Suprapubic skin (tissue), 4 donors: Measurements from ENCODE around the gene HIBADH. TPM values are rescaled to one million over a fixed set of nuclear protein-coding genes. Genes with fewer than 3 reads are reported as not detected.

ENCODE experiments used
- DNase-seq, 2 donors: peaks; one replicate each; pipeline ENCODE4 v3.0.0-alpha.2; 2019; ENCODE audit warnings: low spot score in 2 of 2
- H3K27ac ChIP-seq: fragments of 200-600 bp; sonication (generic); one replicate; pipeline ENCODE4 v1.5.1; 2019
- H3K27me3 ChIP-seq: fragments of 200-600 bp; sonication (generic); one replicate; pipeline ENCODE4 v1.5.1; 2019
- H3K36me3 ChIP-seq: fragments of 200-600 bp; sonication (generic); one replicate; pipeline ENCODE4 v1.5.1; 2019
- H3K4me1 ChIP-seq: fragments of 200-600 bp; sonication (generic); one replicate; pipeline ENCODE4 v1.5.1; 2019
- H3K4me3 ChIP-seq: fragments of 200-600 bp; sonication (generic); one replicate; pipeline ENCODE4 v1.5.1; 2019; ENCODE audit warnings: mild to moderate bottlenecking
- H3K9me3 ChIP-seq: fragments of 200-600 bp; sonication (generic); one replicate; pipeline ENCODE4 v1.5.1; 2019
- CTCF ChIP-seq, 2 donors: fragments of 200-600 bp in 1 of 2; fragments of 450-650 bp in 1 of 2; sonication (generic) in 1 of 2; IDR thresholded peaks; one replicate each; pipeline ENCODE4 v1.5.1; 2016 to 2019; ENCODE audit warnings: antibody characterized with exemption in 2 of 2, mild to moderate bottlenecking in 1 of 2, moderate library complexity in 1 of 2
- EP300 ChIP-seq: sonication (generic); formaldehyde crosslinking; IDR thresholded peaks from one replicate; pipeline ENCODE4 v1.6.1; 2017; ENCODE audit warnings: antibody characterized with exemption
- POLR2A ChIP-seq, 2 donors: fragments of 450-650 bp; IDR thresholded peaks; one replicate each; pipeline ENCODE4 v1.6.1; 2017; ENCODE audit warnings: antibody characterized with exemption in 2 of 2, mild to moderate bottlenecking in 2 of 2, moderate library complexity in 2 of 2
- POLR2AphosphoS5 ChIP-seq, 3 donors: sonication (generic); formaldehyde crosslinking; IDR thresholded peaks; one replicate each; pipeline ENCODE4 v1.6.1; 2017; ENCODE audit warnings: antibody characterized with exemption in 3 of 3
- WGBS: methylation state at CpG from one replicate; pipeline ENCODE4 v1.1.5; 2018; 5-methylcytosine and 5-hydroxymethylcytosine counted together
- total RNA-seq, 4 donors: library from RNA; depleted of rRNA; stranded (reverse); fragments of >200 nt; gene quantifications; one replicate each; pipeline ENCODE4 v1.1.0, GENCODE V29; 2016

HIBADH gene
- total RNA-seq, 4 donors from 2014 or later = 27.9 to 35.2 (median 30.2) TPM

DNA sequence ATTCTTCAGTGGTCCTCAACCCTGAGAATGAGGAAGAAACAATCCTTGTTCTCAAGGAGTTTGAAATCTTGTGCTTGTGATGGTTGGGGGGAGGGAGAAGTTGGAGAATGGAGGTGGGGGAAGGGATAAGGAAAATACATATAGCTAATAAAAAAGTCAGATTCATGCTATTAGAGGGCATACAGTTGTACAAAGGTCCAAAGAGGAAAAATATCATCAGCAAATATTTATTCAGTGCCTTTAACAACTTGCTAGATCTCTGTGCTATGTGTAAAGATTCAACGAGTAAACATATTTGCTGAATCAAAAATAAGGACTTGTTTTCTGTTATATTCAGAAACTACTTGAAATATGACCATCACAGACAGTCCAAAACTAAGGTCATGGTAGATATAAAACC is 114.4 kb downstream of the HIBADH start:
- Histone ChIP-seq H3K4me1 (no peaks in the 10 kb centered on the region), H3K27me3 (no peaks in the 10 kb centered on the region), H3K9me3 (no peaks in the 10 kb centered on the region), H3K27ac (no peak overlapping the region), H3K36me3 (no peaks in the 10 kb centered on the region), H3K4me3 (no peak overlapping the region)
- WGBS = 86% methylated on average over 1 of the region's 1 CpG
- DNase-seq = no peak
- TF ChIP-seq CTCF (IDR thresholded peaks at IDR 0.05) (no peak), POLR2AphosphoS5 (IDR thresholded peaks at IDR 0.05) (no peak), EP300 (no peak), POLR2A (IDR thresholded peaks at IDR 0.05) (no peak)

- no peak overlapping the region for H3K27ac ChIP-seq
- H3K4me3 ChIP-seq = no peak overlapping the region
- WGBS = 27% methylated on average over 1 of the region's 1 CpG
- H3K4me1 ChIP-seq = no peaks in the 10 kb centered on the region
- no peaks in the 10 kb centered on the region for H3K9me3 ChIP-seq
- H3K36me3 ChIP-seq = peaks cover 3% of the 10 kb centered on the region
- DNase-seq = no peak
- no peaks in the 10 kb centered on the region for H3K27me3 ChIP-seq
- no peak for TF ChIP-seq CTCF (IDR thresholded peaks at IDR 0.05)
- TF ChIP-seq POLR2A (IDR thresholded peaks at IDR 0.05) = no peak
- TF ChIP-seq POLR2AphosphoS5 (IDR thresholded peaks at IDR 0.05) = no peak
- no peak for TF ChIP-seq EP300
Observed at GRCh38 chr7:27547401-27547800, 115.3 kb downstream of the HIBADH start.

- 91% methylated on average over 1 of the region's 1 CpG for WGBS
- no peak for DNase-seq
- Histone ChIP-seq H3K4me1 (no peaks in the 10 kb centered on the region), H3K27ac (no peak overlapping the region), H3K36me3 (peaks cover 6% of the 10 kb centered on the region), H3K9me3 (no peaks in the 10 kb centered on the region), H3K27me3 (no peaks in the 10 kb centered on the region), H3K4me3 (no peak overlapping the region)
- no peak for TF ChIP-seq EP300
Observed at GRCh38 chr7:27546610-27547009, 116.1 kb downstream of the HIBADH start.

DNA sequence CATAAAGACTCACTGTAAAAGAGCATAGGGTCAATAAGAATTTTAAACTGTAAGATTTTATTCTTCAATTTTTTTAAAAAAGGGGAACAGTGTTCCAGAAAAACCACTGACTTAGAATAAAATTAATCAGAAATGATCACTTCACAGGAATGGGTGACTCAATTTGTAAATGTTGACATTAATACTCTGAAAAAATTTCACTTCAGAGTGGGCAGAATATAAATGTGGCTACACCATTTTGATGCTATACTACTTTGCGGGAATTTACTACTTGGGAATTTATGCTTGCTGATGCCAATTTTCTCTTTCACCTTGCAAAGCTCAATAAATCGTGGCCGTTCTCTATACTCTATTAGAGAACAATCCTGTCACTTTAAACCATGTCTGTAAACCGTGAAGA is 126.9 kb downstream of the HIBADH start:
- Histone ChIP-seq H3K4me3 (no peak overlapping the region), H3K4me1 (no peaks in the 10 kb centered on the region), H3K27ac (no peak overlapping the region), H3K36me3 (peaks cover 14% of the 10 kb centered on the region), H3K27me3 (no peaks in the 10 kb centered on the region), H3K9me3 (no peaks in the 10 kb centered on the region)
- TF ChIP-seq CTCF (IDR thresholded peaks at IDR 0.05) (no peak), EP300 (no peak), POLR2AphosphoS5 (IDR thresholded peaks at IDR 0.05) (no peak), POLR2A (IDR thresholded peaks at IDR 0.05) (no peak)
- WGBS = 90% methylated on average over 4 of the region's 4 CpGs
- no peak for DNase-seq

- Histone ChIP-seq H3K36me3 (peaks cover 18% of the 10 kb centered on the region), H3K27ac (no peak overlapping the region), H3K4me3 (no peak overlapping the region), H3K27me3 (no peaks in the 10 kb centered on the region), H3K9me3 (no peaks in the 10 kb centered on the region), H3K4me1 (no peaks in the 10 kb centered on the region)
- TF ChIP-seq EP300 (no peak), POLR2A (IDR thresholded peaks at IDR 0.05) (no peak), CTCF (IDR thresholded peaks at IDR 0.05) (no peak), POLR2AphosphoS5 (IDR thresholded peaks at IDR 0.05) (no peak)
- no peak for DNase-seq
- 92% methylated on average over 6 of the region's 6 CpGs for WGBS
Observed at GRCh38 chr7:27533652-27534081, 129.0 kb downstream of the HIBADH start.

DNA sequence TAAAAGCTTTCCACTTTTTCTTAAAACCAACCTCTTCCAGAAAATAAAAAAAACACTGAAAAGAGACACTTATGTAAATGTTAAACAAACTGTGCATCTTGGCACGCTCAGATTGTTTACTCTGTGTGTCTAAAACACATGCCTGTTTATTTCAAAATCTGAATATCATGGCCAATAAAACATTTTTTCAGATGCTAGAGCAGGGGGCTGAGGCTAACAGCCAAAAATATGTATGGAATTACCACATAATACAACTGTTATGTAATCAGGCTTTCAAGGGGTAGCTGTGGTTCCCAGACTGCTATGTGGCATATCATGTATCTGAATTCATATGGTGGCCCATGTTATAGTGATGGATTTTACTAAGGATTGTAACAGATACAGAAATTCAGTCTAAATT is 130.4 kb downstream of the HIBADH start:
- WGBS = 74% methylated on average over 1 of the region's 1 CpG
- Histone ChIP-seq H3K27ac (no peak overlapping the region), H3K27me3 (no peaks in the 10 kb centered on the region), H3K9me3 (no peaks in the 10 kb centered on the region), H3K4me3 (no peak overlapping the region), H3K36me3 (peaks cover 19% of the 10 kb centered on the region), H3K4me1 (no peaks in the 10 kb centered on the region)
- no peak for DNase-seq
- TF ChIP-seq POLR2A (IDR thresholded peaks at IDR 0.05) (no peak), EP300 (no peak), CTCF (IDR thresholded peaks at IDR 0.05) (no peak), POLR2AphosphoS5 (IDR thresholded peaks at IDR 0.05) (no peak)
